GM12878 (cell line): Measurements from ENCODE around the gene BCAR3. TPM values are rescaled to one million over a fixed set of nuclear protein-coding genes. Genes with fewer than 3 reads are reported as not detected.

ENCODE experiments used
- ASH2L ChIP-seq: fragments of 300-600, 200-600 bp; sonication (generic); IDR thresholded peaks from 2 replicates; pipeline ENCODE4 v1.6.1; 2017; ENCODE audit warnings: low read depth, mild to moderate bottlenecking, borderline replicate concordance
- BHLHE40 ChIP-seq, 2 experiments: fragments of 450-650 bp in 1 of 2; IDR thresholded peaks; 2 replicates each; pipeline ENCODE4 v1.6.1; 2011 to 2017; ENCODE audit warnings: low read depth in 2 of 2, borderline replicate concordance in 1 of 2, improper control_type of control experiment in 1 of 2, low read length in 1 of 2, mild to moderate bottlenecking in 1 of 2
- CEBPB ChIP-seq, 2 experiments: fragments of 150-350 bp in 1 of 2; IDR thresholded peaks; 2 replicates each; pipeline ENCODE4 v1.6.1; 2012 to 2014; ENCODE audit warnings: low read depth in 2 of 2, low read length in 2 of 2, borderline replicate concordance in 1 of 2, inconsistent platforms in 1 of 2
- KLF5 ChIP-seq: fragments of 450-650 bp; IDR thresholded peaks from 2 replicates; pipeline ENCODE4 v1.6.1; 2014; ENCODE audit warnings: mild to moderate bottlenecking; ENCODE audit not compliant: partially characterized antibody
- MYB ChIP-seq: fragments of 150-350 bp; IDR thresholded peaks from 2 replicates; pipeline ENCODE4 v1.6.1; 2014; ENCODE audit warnings: mild to moderate bottlenecking, low read depth, low read length, borderline replicate concordance
- SIX5 ChIP-seq: IDR thresholded peaks from 2 replicates; pipeline ENCODE4 v1.6.1; 2011; ENCODE audit warnings: mild to moderate bottlenecking, low read depth, low read length, moderate library complexity; ENCODE audit not compliant: severe bottlenecking
- SPI1 ChIP-seq: IDR thresholded peaks from 2 replicates; pipeline ENCODE4 v1.6.1; 2011; ENCODE audit warnings: low read depth, mild to moderate bottlenecking, low read length, moderate library complexity, borderline replicate concordance; ENCODE audit not compliant: insufficient read depth
- TCF12 ChIP-seq: IDR thresholded peaks from 2 replicates; pipeline ENCODE4 v1.6.1; 2011; ENCODE audit warnings: low read depth, mild to moderate bottlenecking, low read length
- polyA plus RNA-seq, 11 experiments: library from polyadenylated mRNA; depleted of rRNA in 4 of 11; unstranded in 6 of 11; stranded (reverse) in 5 of 11; fragments of >200 nt; fragmentation: Nextera tagmentation in 4 of 11; fragmentation: Illumina TruSeq in 1 of 11; extraction: Ambion mirVana in 4 of 11; extraction: Trizol in 1 of 11; gene quantifications; 1 replicate in 1 of 11; 2 replicates in 10 of 11; pipeline versions ENCODE4 v1.2.1 to v1.2.3, GENCODE V29; 2011 to 2016; ENCODE audit warnings: inconsistent platforms in 2 of 11, missing spikeins in 2 of 11, low read depth in 1 of 11
- total RNA-seq, 4 experiments: library from RNA; depleted of rRNA in 3 of 4; stranded (reverse); fragments of >200 nt in 3 of 4; fragmentation: Illumina TruSeq in 1 of 4; extraction: Trizol in 1 of 4; gene quantifications; 2 replicates each; pipeline versions ENCODE4 v1.2.1 to v1.2.3, GENCODE V29; 2013 to 2021
- TF ChIP-seq, protein P1 (sequence below): IDR thresholded peaks from 2 replicates; pipeline ENCODE4 v1.6.1; 2011; ENCODE audit warnings: borderline replicate concordance, low read depth, mild to moderate bottlenecking, moderate library complexity, mixed read lengths, low read length; ENCODE audit not compliant: insufficient read depth; ENCODE audit errors: extremely low read length
- TF ChIP-seq, protein P2 (sequence below): fragments of 450-650 bp; IDR thresholded peaks from 2 replicates; pipeline ENCODE4 v1.6.1; 2016; ENCODE audit warnings: mild to moderate bottlenecking
- TF ChIP-seq, protein P3 (sequence below): IDR thresholded peaks from 2 replicates; pipeline ENCODE4 v1.6.1; 2012; ENCODE audit warnings: mild to moderate bottlenecking, low read depth, low read length
- TF ChIP-seq, protein P4 (sequence below): fragments of 450-650 bp; IDR thresholded peaks from 2 replicates; pipeline ENCODE4 v1.6.1; 2017; ENCODE audit warnings: antibody characterized with exemption, mild to moderate bottlenecking, moderate library complexity

Gene BCAR3
- total and polyA plus RNA-seq, 10 of the 15 experiments (the other 5 are each of a cell fraction or from before 2014, with no cell fraction given), result 1.3 to 6.6 (median 1.8) TPM

DNA sequence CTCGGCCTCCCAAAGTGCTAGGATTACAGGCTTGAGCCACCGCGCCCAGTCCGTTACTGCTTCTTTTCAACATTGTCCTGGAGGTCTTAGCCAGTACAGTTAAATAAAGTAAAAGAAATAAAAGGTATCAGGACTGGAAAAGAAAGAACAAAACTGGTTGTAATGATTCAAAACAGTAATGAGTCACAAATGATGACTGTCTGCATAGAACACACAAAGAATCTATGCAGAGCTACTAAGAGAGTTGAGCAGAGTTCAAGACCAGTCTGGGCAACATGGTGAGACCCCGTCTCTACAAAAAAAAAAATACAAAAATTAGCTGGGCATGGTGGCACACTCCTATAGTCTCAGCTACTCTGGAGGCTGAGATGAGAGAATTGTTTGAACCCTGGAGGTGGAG lies 23.4 kb downstream of the BCAR3 start (continued):
- TF ChIP-seq ASH2L, result no peak
- TF ChIP-seq, protein P1, sequence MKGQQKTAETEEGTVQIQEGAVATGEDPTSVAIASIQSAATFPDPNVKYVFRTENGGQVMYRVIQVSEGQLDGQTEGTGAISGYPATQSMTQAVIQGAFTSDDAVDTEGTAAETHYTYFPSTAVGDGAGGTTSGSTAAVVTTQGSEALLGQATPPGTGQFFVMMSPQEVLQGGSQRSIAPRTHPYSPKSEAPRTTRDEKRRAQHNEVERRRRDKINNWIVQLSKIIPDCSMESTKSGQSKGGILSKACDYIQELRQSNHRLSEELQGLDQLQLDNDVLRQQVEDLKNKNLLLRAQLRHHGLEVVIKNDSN, result no peak
- TF ChIP-seq, protein P2, sequence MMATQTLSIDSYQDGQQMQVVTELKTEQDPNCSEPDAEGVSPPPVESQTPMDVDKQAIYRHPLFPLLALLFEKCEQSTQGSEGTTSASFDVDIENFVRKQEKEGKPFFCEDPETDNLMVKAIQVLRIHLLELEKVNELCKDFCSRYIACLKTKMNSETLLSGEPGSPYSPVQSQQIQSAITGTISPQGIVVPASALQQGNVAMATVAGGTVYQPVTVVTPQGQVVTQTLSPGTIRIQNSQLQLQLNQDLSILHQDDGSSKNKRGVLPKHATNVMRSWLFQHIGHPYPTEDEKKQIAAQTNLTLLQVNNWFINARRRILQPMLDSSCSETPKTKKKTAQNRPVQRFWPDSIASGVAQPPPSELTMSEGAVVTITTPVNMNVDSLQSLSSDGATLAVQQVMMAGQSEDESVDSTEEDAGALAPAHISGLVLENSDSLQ, result no peak
- TF ChIP-seq, protein P3, sequence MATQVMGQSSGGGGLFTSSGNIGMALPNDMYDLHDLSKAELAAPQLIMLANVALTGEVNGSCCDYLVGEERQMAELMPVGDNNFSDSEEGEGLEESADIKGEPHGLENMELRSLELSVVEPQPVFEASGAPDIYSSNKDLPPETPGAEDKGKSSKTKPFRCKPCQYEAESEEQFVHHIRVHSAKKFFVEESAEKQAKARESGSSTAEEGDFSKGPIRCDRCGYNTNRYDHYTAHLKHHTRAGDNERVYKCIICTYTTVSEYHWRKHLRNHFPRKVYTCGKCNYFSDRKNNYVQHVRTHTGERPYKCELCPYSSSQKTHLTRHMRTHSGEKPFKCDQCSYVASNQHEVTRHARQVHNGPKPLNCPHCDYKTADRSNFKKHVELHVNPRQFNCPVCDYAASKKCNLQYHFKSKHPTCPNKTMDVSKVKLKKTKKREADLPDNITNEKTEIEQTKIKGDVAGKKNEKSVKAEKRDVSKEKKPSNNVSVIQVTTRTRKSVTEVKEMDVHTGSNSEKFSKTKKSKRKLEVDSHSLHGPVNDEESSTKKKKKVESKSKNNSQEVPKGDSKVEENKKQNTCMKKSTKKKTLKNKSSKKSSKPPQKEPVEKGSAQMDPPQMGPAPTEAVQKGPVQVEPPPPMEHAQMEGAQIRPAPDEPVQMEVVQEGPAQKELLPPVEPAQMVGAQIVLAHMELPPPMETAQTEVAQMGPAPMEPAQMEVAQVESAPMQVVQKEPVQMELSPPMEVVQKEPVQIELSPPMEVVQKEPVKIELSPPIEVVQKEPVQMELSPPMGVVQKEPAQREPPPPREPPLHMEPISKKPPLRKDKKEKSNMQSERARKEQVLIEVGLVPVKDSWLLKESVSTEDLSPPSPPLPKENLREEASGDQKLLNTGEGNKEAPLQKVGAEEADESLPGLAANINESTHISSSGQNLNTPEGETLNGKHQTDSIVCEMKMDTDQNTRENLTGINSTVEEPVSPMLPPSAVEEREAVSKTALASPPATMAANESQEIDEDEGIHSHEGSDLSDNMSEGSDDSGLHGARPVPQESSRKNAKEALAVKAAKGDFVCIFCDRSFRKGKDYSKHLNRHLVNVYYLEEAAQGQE, result no peak
- TF ChIP-seq KLF5, result no peak
- no peak for TF ChIP-seq TCF12
- no peak for TF ChIP-seq BHLHE40 (IDR thresholded peaks at IDR 0.05; ENCODE audit: borderline replicate concordance in 1 of 2, low read depth in 2 of 2, low read length in 1 of 2)
- no peak for TF ChIP-seq SPI1
- TF ChIP-seq MYB, result no peak
- TF ChIP-seq, protein P4, sequence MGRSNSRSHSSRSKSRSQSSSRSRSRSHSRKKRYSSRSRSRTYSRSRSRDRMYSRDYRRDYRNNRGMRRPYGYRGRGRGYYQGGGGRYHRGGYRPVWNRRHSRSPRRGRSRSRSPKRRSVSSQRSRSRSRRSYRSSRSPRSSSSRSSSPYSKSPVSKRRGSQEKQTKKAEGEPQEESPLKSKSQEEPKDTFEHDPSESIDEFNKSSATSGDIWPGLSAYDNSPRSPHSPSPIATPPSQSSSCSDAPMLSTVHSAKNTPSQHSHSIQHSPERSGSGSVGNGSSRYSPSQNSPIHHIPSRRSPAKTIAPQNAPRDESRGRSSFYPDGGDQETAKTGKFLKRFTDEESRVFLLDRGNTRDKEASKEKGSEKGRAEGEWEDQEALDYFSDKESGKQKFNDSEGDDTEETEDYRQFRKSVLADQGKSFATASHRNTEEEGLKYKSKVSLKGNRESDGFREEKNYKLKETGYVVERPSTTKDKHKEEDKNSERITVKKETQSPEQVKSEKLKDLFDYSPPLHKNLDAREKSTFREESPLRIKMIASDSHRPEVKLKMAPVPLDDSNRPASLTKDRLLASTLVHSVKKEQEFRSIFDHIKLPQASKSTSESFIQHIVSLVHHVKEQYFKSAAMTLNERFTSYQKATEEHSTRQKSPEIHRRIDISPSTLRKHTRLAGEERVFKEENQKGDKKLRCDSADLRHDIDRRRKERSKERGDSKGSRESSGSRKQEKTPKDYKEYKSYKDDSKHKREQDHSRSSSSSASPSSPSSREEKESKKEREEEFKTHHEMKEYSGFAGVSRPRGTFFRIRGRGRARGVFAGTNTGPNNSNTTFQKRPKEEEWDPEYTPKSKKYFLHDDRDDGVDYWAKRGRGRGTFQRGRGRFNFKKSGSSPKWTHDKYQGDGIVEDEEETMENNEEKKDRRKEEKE, result no peak
- no peak for TF ChIP-seq SIX5
- no peak for TF ChIP-seq CEBPB (IDR thresholded peaks at IDR 0.05; ENCODE audit: borderline replicate concordance in 1 of 2, low read depth in 2 of 2, low read length in 2 of 2)
